SK-N-SH (cell line): ENCODE data around the gene ABCC4. TPM values are rescaled to one million over a fixed set of nuclear protein-coding genes. Genes with fewer than 3 reads are reported as not detected.

ENCODE experiments used
- CTCF ChIA-PET: fragments of 300-600, 350-600 bp; formaldehyde crosslinking; extraction: SDS; loops from one replicate; lab custom pipeline; 2021; lab: Yijun Ruan, JAX
- POLR2A ChIA-PET: fragments of 350-600 bp; sonication (Branson Sonifier 250); formaldehyde crosslinking; extraction: SDS; loops from one replicate; lab custom pipeline; 2020; ENCODE audit warnings: antibody characterized with exemption, inconsistent platforms; lab: Yijun Ruan, JAX
- DNase-seq: peaks from one replicate; pipeline ENCODE4 v3.0.0; 2012
- H2AFZ ChIP-seq: fragments of 200-600 bp; sonication (generic); 2 replicates; pipeline ENCODE4 v1.8.1; 2016; ENCODE audit warnings: antibody characterized with exemption, mild to moderate bottlenecking, low read depth
- H3F3A ChIP-seq: fragments of 200-600 bp; sonication (generic); replicated peaks from 2 replicates; pipeline ENCODE3; 2016; ENCODE audit warnings: antibody characterized with exemption, mild to moderate bottlenecking; ENCODE audit not compliant: insufficient read depth
- H3K27ac ChIP-seq, 2 experiments: fragments of 200-500 bp in 1 of 2; fragments of 200-600 bp in 1 of 2; sonication (Bioruptor generic) in 1 of 2; sonication (generic), shearing (Covaris generic) in 1 of 2; 2 replicates each; pipeline versions ENCODE4 v1.5.1 to v1.6.1; 2014 to 2016; ENCODE audit warnings: low read depth in 2 of 2, inconsistent platforms in 1 of 2, low read length in 1 of 2, mild to moderate bottlenecking in 1 of 2, mixed read lengths in 1 of 2
- H3K27me3 ChIP-seq: fragments of 200-600 bp; sonication (generic), shearing (Covaris generic); 2 replicates; pipeline ENCODE4 v1.6.1; 2016; ENCODE audit warnings: mixed run types; ENCODE audit not compliant: insufficient read depth
- H3K36me3 ChIP-seq, 2 experiments: fragments of 200-500 bp in 1 of 2; fragments of 200-600 bp in 1 of 2; sonication (Bioruptor generic) in 1 of 2; sonication (generic) in 1 of 2; replicated peaks in 1 of 2; 2 replicates each; pipeline versions ENCODE3 to v1.5.1; 2014 to 2016; ENCODE audit warnings: low read length in 1 of 2, mild to moderate bottlenecking in 1 of 2; ENCODE audit not compliant: insufficient read depth in 2 of 2, control insufficient read depth in 1 of 2
- H3K4me1 ChIP-seq, 2 experiments: fragments of 200-500 bp in 1 of 2; fragments of 200-600 bp in 1 of 2; sonication (Bioruptor generic) in 1 of 2; sonication (generic), shearing (Covaris generic) in 1 of 2; 2 replicates each; pipeline versions ENCODE4 v1.5.1 to v1.6.1; 2014 to 2016; ENCODE audit warnings: low read depth in 1 of 2, low read length in 1 of 2, mixed run types in 1 of 2; ENCODE audit not compliant: insufficient read depth in 2 of 2, control insufficient read depth in 1 of 2
- H3K4me2 ChIP-seq: fragments of 200-600 bp; sonication (generic), shearing (Covaris generic); 2 replicates; pipeline ENCODE4 v1.6.1; 2017; ENCODE audit warnings: mixed run types
- H3K4me3 ChIP-seq, 2 experiments: fragments of 200-500 bp in 1 of 2; fragments of 200-600 bp in 1 of 2; sonication (Bioruptor generic) in 1 of 2; sonication (generic), shearing (Covaris generic) in 1 of 2; 2 replicates each; pipeline versions ENCODE4 v1.5.1 to v1.8.1; 2014 to 2016; ENCODE audit warnings: low read depth in 2 of 2, inconsistent platforms in 1 of 2, low read length in 1 of 2, mild to moderate bottlenecking in 1 of 2, mixed read lengths in 1 of 2, moderate library complexity in 1 of 2
- H3K79me2 ChIP-seq: fragments of 200-600 bp; sonication (generic); 2 replicates; pipeline ENCODE4 v1.8.1; 2017; ENCODE audit warnings: mild to moderate bottlenecking; ENCODE audit not compliant: insufficient read depth
- H3K9ac ChIP-seq: fragments of 200-600 bp; sonication (generic); 2 replicates; pipeline ENCODE4 v1.6.1; 2017; ENCODE audit warnings: mixed run types
- H3K9me2 ChIP-seq: fragments of 200-600 bp; sonication (generic); 2 replicates; pipeline ENCODE4 v1.6.1; 2017; ENCODE audit warnings: mixed run types
- H3K9me3 ChIP-seq: fragments of 200-600 bp; sonication (generic); 2 replicates; pipeline ENCODE4 v1.6.1; 2017; ENCODE audit warnings: mixed run types, mild to moderate bottlenecking, moderate library complexity
- H4K20me1 ChIP-seq: fragments of 200-600 bp; sonication (generic); 2 replicates; pipeline ENCODE4 v1.6.1; 2017; ENCODE audit warnings: mild to moderate bottlenecking, mixed run types; ENCODE audit not compliant: insufficient read depth
- ELF1 ChIP-seq: IDR thresholded peaks from 2 replicates; pipeline ENCODE4 v1.4.0; 2012
- EZH2phosphoT487 ChIP-seq: fragments of 200-600 bp; sonication (generic); IDR thresholded peaks from 2 replicates; pipeline ENCODE4 v1.6.1; 2017; ENCODE audit warnings: low read depth, mixed run types, mild to moderate bottlenecking, antibody characterized with exemption, moderate library complexity, borderline replicate concordance
- FOSL2 ChIP-seq: IDR thresholded peaks from 2 replicates; pipeline ENCODE4 v1.4.0; 2012; ENCODE audit warnings: low read depth, mild to moderate bottlenecking, moderate library complexity, borderline replicate concordance
- FOXM1 ChIP-seq: IDR thresholded peaks from 2 replicates; pipeline ENCODE4 v1.4.0; 2012; ENCODE audit warnings: low read depth, mild to moderate bottlenecking
- GABPA ChIP-seq: IDR thresholded peaks from 2 replicates; pipeline ENCODE4 v1.4.0; 2012; ENCODE audit warnings: low read depth, mild to moderate bottlenecking
- JUND ChIP-seq: IDR thresholded peaks from 2 replicates; pipeline ENCODE4 v1.4.0; 2012
- RCOR1 ChIP-seq: fragments of 150-350 bp; IDR thresholded peaks from 2 replicates; pipeline ENCODE4 v1.6.1; 2017; ENCODE audit warnings: antibody characterized with exemption, low read length
- RFX5 ChIP-seq: IDR thresholded peaks from 2 replicates; pipeline ENCODE4 v1.6.1; 2012; ENCODE audit warnings: mild to moderate bottlenecking, improper control_type of control experiment, low read length
- SIN3A ChIP-seq: IDR thresholded peaks from 2 replicates; pipeline ENCODE4 v1.6.1; 2012; ENCODE audit warnings: low read depth, mild to moderate bottlenecking, low read length, moderate library complexity, borderline replicate concordance
- SMC3 ChIP-seq: IDR thresholded peaks from 2 replicates; pipeline ENCODE4 v1.6.1; 2012; ENCODE audit warnings: low read depth, low read length, improper control_type of control experiment
- TAF1 ChIP-seq: IDR thresholded peaks from 2 replicates; pipeline ENCODE4 v1.6.1; 2012; ENCODE audit warnings: low read depth, mild to moderate bottlenecking, low read length, moderate library complexity, borderline replicate concordance
- TEAD4 ChIP-seq: IDR thresholded peaks from 2 replicates; pipeline ENCODE4 v1.4.0; 2012; ENCODE audit warnings: mild to moderate bottlenecking, borderline replicate concordance; ENCODE audit not compliant: insufficient read depth
- WGBS: methylation state at CpG from one replicate; pipeline ENCODE4 v1.1.6; 2017; ENCODE audit warnings: low lambda C conversion rate; 5-methylcytosine and 5-hydroxymethylcytosine counted together
- polyA plus RNA-seq, 3 experiments: library from polyadenylated mRNA; depleted of rRNA; stranded (reverse); fragments of >200 nt; gene quantifications; 2 replicates each; pipeline ENCODE4 v1.2.3, GENCODE V29; 2012
- TF ChIP-seq, protein P1 (sequence below): IDR thresholded peaks from 2 replicates; pipeline ENCODE4 v1.6.1; 2012; ENCODE audit warnings: mild to moderate bottlenecking, low read depth, low read length, moderate library complexity
- TF ChIP-seq, protein P2 (sequence below): fragments of 200-600 bp; sonication (generic); IDR thresholded peaks from 2 replicates; pipeline ENCODE4 v1.6.1; 2017; ENCODE audit warnings: antibody characterized with exemption, mild to moderate bottlenecking, moderate library complexity
- TF ChIP-seq, protein P3 (sequence below): fragments of 150-350 bp; IDR thresholded peaks from 2 replicates; pipeline ENCODE4 v1.6.1; 2016; ENCODE audit warnings: mild to moderate bottlenecking, low read depth, low read length
- TF ChIP-seq, protein P4 (sequence below): fragments of 150-350 bp; IDR thresholded peaks from 2 replicates; pipeline ENCODE4 v1.6.1; 2017; ENCODE audit warnings: antibody characterized with exemption, low read length, low read depth, borderline replicate concordance

ABCC4 gene
- polyA plus RNA-seq, 1 of the 3 experiments (the other 2 are of a cell fraction) = 7.8 TPM

GRCh38 chr13:95289020-95289444, 12.2 kb downstream of the ABCC4 start:
- Histone ChIP-seq H3K79me2 (peaks cover 34% of the 10 kb centered on the region), H3K4me2 (no peak overlapping the region), H4K20me1 (no peaks in the 10 kb centered on the region), H3K9me2 (no peaks in the 10 kb centered on the region), H3F3A (no peaks in the 10 kb centered on the region), H3K27ac (no peak overlapping the region), H3K36me3 (no peaks in the 10 kb centered on the region), H3K9me3 (no peaks in the 10 kb centered on the region), H3K9ac (no peak overlapping the region), H3K4me1 (no peaks in the 10 kb centered on the region; a peak in 1 of 4 replicates), H2AFZ (no peak overlapping the region), H3K4me3 (no peak overlapping the region), H3K27me3 (no peaks in the 10 kb centered on the region)
- POLR2A ChIA-PET = no interaction called here
- no peak for DNase-seq
- TF ChIP-seq GABPA (no peak), SIN3A (no peak), RFX5 (no peak)
- CTCF ChIA-PET = interaction anchor here (1.1 to 14.0 kb wide), 3 partner anchors 91 to 161 kb away, joined by 3 to 161 read pairs (median 4); no protein-coding TSS in a partner anchor
- 90% methylated on average over 4 of the region's 4 CpGs for WGBS

- peaks cover 12% of the 10 kb centered on the region; the same call in 1 of the 2 replicates for H3K79me2 ChIP-seq
- no peaks in the 10 kb centered on the region; a peak in 2 of 4 replicates for H3K4me1 ChIP-seq
- no peak overlapping the region for H3K4me2 ChIP-seq
- H3F3A ChIP-seq = peaks cover 11% of the 10 kb centered on the region
- no peak overlapping the region for H3K27ac ChIP-seq
- 84% methylated on average over 3 of the region's 4 CpGs for WGBS
- ChIA-PET CTCF (interaction anchor here (1.0 to 1.3 kb wide), 2 partner anchors 69 to 120 kb away, joined by 3 to 4 read pairs; no protein-coding TSS in a partner anchor), POLR2A (no interaction called here)
- no peaks in the 10 kb centered on the region for H3K36me3 ChIP-seq
- no peaks in the 10 kb centered on the region for H3K9me3 ChIP-seq
- H3K9me2 ChIP-seq = no peaks in the 10 kb centered on the region
- no peaks in the 10 kb centered on the region for H3K27me3 ChIP-seq
- H3K4me3 ChIP-seq = no peak overlapping the region
- TF ChIP-seq FOXM1 = no peak
- TF ChIP-seq TEAD4 = no peak
- no peak for TF ChIP-seq FOSL2
- TF ChIP-seq, protein P1, sequence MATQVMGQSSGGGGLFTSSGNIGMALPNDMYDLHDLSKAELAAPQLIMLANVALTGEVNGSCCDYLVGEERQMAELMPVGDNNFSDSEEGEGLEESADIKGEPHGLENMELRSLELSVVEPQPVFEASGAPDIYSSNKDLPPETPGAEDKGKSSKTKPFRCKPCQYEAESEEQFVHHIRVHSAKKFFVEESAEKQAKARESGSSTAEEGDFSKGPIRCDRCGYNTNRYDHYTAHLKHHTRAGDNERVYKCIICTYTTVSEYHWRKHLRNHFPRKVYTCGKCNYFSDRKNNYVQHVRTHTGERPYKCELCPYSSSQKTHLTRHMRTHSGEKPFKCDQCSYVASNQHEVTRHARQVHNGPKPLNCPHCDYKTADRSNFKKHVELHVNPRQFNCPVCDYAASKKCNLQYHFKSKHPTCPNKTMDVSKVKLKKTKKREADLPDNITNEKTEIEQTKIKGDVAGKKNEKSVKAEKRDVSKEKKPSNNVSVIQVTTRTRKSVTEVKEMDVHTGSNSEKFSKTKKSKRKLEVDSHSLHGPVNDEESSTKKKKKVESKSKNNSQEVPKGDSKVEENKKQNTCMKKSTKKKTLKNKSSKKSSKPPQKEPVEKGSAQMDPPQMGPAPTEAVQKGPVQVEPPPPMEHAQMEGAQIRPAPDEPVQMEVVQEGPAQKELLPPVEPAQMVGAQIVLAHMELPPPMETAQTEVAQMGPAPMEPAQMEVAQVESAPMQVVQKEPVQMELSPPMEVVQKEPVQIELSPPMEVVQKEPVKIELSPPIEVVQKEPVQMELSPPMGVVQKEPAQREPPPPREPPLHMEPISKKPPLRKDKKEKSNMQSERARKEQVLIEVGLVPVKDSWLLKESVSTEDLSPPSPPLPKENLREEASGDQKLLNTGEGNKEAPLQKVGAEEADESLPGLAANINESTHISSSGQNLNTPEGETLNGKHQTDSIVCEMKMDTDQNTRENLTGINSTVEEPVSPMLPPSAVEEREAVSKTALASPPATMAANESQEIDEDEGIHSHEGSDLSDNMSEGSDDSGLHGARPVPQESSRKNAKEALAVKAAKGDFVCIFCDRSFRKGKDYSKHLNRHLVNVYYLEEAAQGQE = no peak
- TF ChIP-seq TAF1 = no peak
- no peak for TF ChIP-seq ELF1
- TF ChIP-seq RCOR1 = no peak
- TF ChIP-seq, protein P2, sequence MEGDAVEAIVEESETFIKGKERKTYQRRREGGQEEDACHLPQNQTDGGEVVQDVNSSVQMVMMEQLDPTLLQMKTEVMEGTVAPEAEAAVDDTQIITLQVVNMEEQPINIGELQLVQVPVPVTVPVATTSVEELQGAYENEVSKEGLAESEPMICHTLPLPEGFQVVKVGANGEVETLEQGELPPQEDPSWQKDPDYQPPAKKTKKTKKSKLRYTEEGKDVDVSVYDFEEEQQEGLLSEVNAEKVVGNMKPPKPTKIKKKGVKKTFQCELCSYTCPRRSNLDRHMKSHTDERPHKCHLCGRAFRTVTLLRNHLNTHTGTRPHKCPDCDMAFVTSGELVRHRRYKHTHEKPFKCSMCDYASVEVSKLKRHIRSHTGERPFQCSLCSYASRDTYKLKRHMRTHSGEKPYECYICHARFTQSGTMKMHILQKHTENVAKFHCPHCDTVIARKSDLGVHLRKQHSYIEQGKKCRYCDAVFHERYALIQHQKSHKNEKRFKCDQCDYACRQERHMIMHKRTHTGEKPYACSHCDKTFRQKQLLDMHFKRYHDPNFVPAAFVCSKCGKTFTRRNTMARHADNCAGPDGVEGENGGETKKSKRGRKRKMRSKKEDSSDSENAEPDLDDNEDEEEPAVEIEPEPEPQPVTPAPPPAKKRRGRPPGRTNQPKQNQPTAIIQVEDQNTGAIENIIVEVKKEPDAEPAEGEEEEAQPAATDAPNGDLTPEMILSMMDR = no peak
- TF ChIP-seq SMC3 = no peak
- TF ChIP-seq, protein P3, sequence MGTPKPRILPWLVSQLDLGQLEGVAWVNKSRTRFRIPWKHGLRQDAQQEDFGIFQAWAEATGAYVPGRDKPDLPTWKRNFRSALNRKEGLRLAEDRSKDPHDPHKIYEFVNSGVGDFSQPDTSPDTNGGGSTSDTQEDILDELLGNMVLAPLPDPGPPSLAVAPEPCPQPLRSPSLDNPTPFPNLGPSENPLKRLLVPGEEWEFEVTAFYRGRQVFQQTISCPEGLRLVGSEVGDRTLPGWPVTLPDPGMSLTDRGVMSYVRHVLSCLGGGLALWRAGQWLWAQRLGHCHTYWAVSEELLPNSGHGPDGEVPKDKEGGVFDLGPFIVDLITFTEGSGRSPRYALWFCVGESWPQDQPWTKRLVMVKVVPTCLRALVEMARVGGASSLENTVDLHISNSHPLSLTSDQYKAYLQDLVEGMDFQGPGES = no peak
- TF ChIP-seq EZH2phosphoT487 = no peak
- TF ChIP-seq GABPA = no peak
- TF ChIP-seq, protein P4, sequence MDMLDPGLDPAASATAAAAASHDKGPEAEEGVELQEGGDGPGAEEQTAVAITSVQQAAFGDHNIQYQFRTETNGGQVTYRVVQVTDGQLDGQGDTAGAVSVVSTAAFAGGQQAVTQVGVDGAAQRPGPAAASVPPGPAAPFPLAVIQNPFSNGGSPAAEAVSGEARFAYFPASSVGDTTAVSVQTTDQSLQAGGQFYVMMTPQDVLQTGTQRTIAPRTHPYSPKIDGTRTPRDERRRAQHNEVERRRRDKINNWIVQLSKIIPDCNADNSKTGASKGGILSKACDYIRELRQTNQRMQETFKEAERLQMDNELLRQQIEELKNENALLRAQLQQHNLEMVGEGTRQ = no peak
- TF ChIP-seq JUND = no peak
- no peak overlapping the region for H2AFZ ChIP-seq
- DNase-seq = no peak
- no peak overlapping the region for H3K9ac ChIP-seq
- H4K20me1 ChIP-seq = no peaks in the 10 kb centered on the region
Observed at GRCh38 chr13:95284436-95284835, 16.8 kb downstream of the ABCC4 start.
